KMS-11 (cell line): Measurements from ENCODE around the gene KLF13.

Experiments
- H2AFZ ChIP-seq: fragments of 200-600 bp; sonication (generic); 2 replicates; pipeline ENCODE4 v1.6.1; 2016; ENCODE audit warnings: antibody characterized with exemption, mixed run types, low read depth
- H3K27ac ChIP-seq: fragments of 200-600 bp; sonication (generic); 2 replicates; pipeline ENCODE4 v1.6.1; 2016; ENCODE audit warnings: mild to moderate bottlenecking, mixed run types
- H3K27me3 ChIP-seq: fragments of 200-600 bp; sonication (generic); 2 replicates; pipeline ENCODE4 v1.6.1; 2017; ENCODE audit warnings: mild to moderate bottlenecking, low read depth, mixed run types, moderate library complexity; ENCODE audit not compliant: insufficient read depth
- H3K36me3 ChIP-seq: fragments of 200-600 bp; sonication (generic); 2 replicates; pipeline ENCODE4 v1.6.1; 2017; ENCODE audit warnings: mild to moderate bottlenecking, mixed run types; ENCODE audit not compliant: insufficient read depth
- H3K4me1 ChIP-seq: fragments of 200-600 bp; sonication (generic); 2 replicates; pipeline ENCODE4 v1.6.1; 2016; ENCODE audit warnings: mild to moderate bottlenecking, low read depth, mixed run types; ENCODE audit not compliant: poor library complexity, severe bottlenecking
- H3K4me2 ChIP-seq: fragments of 200-600 bp; sonication (generic); 2 replicates; pipeline ENCODE4 v1.7.0; 2016; ENCODE audit warnings: mild to moderate bottlenecking, mixed run types
- H3K4me3 ChIP-seq: fragments of 200-600 bp; sonication (generic); IDR thresholded peaks from 2 replicates; pipeline ENCODE4 v1.6.1; 2017; ENCODE audit warnings: low read depth, low read length, mixed read lengths; ENCODE audit not compliant: insufficient read depth
- H3K79me2 ChIP-seq: fragments of 200-600 bp; sonication (generic); 2 replicates; pipeline ENCODE4 v1.6.1; 2016; ENCODE audit warnings: low read depth, mixed run types; ENCODE audit not compliant: insufficient read depth
- H3K9ac ChIP-seq: fragments of 200-600 bp; sonication (generic); 2 replicates; pipeline ENCODE4 v1.6.1; 2016; ENCODE audit warnings: mild to moderate bottlenecking, mixed run types
- H4K20me1 ChIP-seq: fragments of 200-600 bp; sonication (generic); 2 replicates; pipeline ENCODE4 v1.6.1; 2016; ENCODE audit warnings: mild to moderate bottlenecking, mixed run types; ENCODE audit not compliant: insufficient read depth
- CTCF ChIP-seq: fragments of 200-600 bp; sonication (generic); conservative IDR thresholded peaks from 2 replicates; pipeline ENCODE4 v1.6.1; 2017; ENCODE audit warnings: low read depth, mild to moderate bottlenecking, antibody characterized with exemption, low read length, moderate library complexity, mixed read lengths

KLF13 gene

DNA sequence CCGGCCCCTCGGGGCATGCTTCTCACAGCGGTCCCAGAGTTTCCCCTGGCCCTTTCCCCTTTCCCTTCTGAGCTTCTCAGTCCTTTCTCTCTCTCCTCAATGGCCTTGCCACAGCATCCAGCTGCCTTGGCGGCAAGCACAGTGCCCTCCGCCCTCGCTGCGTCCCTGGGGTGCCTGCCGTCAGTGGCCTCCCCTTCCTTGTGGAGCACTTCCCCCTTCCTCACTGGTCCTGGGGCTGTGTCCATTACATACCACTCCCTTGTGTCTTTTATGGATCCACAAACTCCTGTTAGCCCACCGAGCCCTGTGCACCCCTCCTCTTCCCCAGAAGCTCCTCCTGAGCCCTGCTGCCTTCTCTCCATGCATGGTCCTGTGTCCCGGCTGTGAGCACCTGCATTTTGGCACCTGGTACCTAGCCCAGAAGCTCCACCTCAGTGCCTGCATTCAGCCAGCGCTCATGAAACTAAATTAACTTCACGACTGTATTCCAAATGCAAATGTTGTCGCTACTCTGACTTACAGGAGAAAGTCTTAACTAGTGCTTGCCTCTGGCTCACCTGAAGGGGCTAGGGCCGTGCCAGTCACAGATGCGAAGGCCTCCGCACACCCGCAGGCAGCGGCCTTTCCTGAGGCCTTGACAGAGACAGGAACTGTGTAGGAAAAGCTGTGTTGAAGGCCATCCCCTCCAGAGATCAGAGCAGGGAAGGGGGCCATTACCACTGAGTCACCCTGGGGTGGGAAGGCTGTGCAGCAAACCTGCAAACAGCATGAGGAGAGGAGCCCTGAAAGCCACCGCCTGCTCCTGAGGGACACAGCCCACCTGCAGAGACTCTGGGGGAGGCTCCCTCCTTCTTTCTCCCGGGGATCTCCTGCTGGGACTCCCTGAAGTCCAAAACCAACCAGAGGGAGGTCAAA, 19.1 kb upstream of the KLF13 start:
- TF ChIP-seq CTCF = no peak
- H3K9ac ChIP-seq = peak overlapping the region; percentile 13; the same call in 1 of the 2 replicates
- H3K36me3 ChIP-seq = no peaks in the 10 kb centered on the region
- H4K20me1 ChIP-seq = no peaks in the 10 kb centered on the region
- H3K4me3 ChIP-seq = no peak overlapping the region
- H3K79me2 ChIP-seq = no peaks in the 10 kb centered on the region
- H3K27me3 ChIP-seq = no peaks in the 10 kb centered on the region
- peak overlapping the region; percentile 53 for H2AFZ ChIP-seq
- peak overlapping the region; percentile 44 for H3K4me2 ChIP-seq
- H3K27ac ChIP-seq = peak overlapping the region; percentile 85
- peaks cover 79% of the 10 kb centered on the region for H3K4me1 ChIP-seq

DNA sequence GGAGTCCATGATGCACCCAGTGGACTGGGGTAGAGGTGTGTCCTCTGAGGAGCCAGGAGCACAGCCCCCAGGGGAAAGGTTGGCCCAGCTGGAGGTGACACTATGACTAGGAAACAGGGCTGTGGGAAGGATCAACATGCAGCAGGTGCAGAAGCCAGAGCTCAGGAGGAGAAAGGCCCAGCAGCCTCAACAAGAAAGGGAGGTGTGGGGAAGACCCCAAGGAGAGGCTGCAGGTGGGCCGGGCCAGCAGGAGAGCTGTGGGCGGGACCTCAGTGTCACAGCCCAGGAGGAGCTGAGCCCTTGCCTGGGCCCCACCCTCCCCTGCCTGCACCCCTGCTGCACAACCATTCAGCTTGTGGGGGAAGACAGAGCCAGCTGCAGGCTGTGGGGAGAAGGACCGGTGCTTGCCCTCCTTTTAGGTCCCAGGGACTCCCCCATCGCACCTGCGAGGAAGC, 18.4 kb upstream of the KLF13 start:
- H3K36me3 ChIP-seq = no peaks in the 10 kb centered on the region
- H3K4me1 ChIP-seq = peaks cover 76% of the 10 kb centered on the region
- H2AFZ ChIP-seq = peak overlapping the region; percentile 53
- peak overlapping the region; percentile 13; the same call in 1 of the 2 replicates for H3K9ac ChIP-seq
- no peaks in the 10 kb centered on the region for H3K27me3 ChIP-seq
- H3K27ac ChIP-seq = peak overlapping the region; percentile 85
- no peak for TF ChIP-seq CTCF
- peak overlapping the region; percentile 44 for H3K4me2 ChIP-seq
- no peaks in the 10 kb centered on the region for H3K79me2 ChIP-seq
- H3K4me3 ChIP-seq = no peak overlapping the region
- no peaks in the 10 kb centered on the region for H4K20me1 ChIP-seq

DNA sequence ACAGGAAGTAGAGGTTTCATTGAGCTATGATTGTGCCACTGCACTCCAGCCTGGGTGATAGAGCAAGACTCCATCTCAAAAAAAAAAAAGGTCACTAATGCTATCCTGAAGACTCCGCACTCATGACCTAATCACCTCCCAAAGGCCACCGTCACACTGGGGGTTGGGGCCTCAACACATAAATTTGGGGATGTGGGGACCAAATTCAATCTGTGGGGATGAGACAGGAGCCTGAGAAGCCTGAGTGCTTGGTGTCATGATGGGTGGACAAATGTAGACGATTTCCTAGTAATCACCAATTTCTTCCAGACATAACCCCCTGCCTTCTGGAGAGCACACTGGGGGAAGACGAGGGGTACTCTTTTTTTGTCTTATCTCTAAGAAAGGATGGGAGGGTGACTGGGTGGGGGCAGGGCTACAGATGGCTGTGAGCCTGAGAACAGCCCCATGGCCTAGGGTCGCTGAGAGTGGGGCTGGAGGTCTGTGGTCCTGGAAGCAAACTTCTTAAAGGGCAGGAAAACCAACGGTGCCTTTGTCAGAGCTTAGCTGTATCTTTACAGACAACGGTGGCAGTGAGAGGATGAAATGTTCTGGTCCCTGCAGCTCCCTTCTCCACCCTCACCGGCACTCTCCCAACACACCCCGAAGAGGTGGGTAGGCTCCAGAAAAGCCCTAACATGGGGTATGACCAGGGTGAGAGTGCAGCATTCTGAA, 16.6 kb upstream of the KLF13 start:
- no peak for TF ChIP-seq CTCF
- H3K4me1 ChIP-seq = peaks cover 60% of the 10 kb centered on the region
- no peak overlapping the region for H3K4me3 ChIP-seq
- H3K36me3 ChIP-seq = no peaks in the 10 kb centered on the region
- H3K9ac ChIP-seq = no peak overlapping the region
- no peak overlapping the region for H2AFZ ChIP-seq
- no peaks in the 10 kb centered on the region for H4K20me1 ChIP-seq
- 0 out of 2 replicates have a peak overlapping the region, but pooled peaks have one; percentile 85 for H3K27ac ChIP-seq
- H3K4me2 ChIP-seq = 0 out of 2 replicates have a peak overlapping the region, but pooled peaks have one; percentile 44
- no peaks in the 10 kb centered on the region for H3K79me2 ChIP-seq
- H3K27me3 ChIP-seq = no peaks in the 10 kb centered on the region

DNA sequence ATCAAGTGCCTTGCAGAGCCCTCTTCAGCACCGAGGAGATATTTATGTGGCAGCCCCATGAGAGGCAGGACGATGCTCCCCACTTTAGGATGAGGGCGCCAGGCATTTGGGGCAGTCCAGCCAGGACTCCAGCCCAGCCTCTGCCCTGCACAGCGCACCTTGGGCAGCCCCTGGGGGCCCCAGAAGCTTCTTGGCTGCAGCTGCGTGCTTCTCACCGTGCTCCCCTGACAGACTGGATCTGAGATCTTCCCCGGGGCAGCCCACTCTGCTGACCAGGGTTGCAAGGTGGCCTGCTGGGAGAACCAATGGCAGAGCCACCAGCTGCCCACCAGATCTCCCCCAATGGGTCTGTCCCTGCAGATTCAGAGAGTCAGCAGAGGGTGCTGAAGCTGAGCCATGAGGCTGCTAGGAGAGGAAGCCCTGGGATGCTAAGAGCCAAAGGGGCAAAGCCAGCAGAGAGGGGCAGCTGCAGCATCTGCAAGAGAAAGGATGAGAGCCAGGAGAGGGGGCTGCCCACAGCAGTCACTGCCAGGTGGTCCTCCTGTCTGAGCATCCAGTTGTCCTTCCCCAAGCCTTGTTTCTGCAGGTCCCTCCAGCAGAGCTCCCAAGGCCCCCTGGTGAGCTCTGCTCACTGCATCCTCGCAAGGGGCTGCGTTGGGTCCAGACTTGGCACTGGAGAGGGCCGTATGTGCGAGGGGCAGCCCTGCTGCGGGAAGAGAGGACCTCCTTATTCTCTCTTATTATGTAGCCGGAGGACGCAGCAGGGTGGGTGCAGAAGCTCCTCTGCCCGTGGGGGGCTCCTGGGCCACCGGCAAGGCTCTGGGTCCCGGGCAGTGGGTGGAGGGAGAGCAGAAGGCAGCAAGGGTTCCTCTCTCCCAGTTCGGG, 14.7 kb upstream of the KLF13 start:
- TF ChIP-seq CTCF = no peak
- Histone ChIP-seq H4K20me1 (no peaks in the 10 kb centered on the region), H2AFZ (no peak overlapping the region), H3K4me2 (no peak overlapping the region), H3K9ac (no peak overlapping the region), H3K27ac (no peak overlapping the region), H3K4me1 (peaks cover 51% of the 10 kb centered on the region), H3K79me2 (no peaks in the 10 kb centered on the region), H3K4me3 (no peak overlapping the region), H3K27me3 (no peaks in the 10 kb centered on the region), H3K36me3 (no peaks in the 10 kb centered on the region)
